Mesendoderm (in vitro differentiated cells): Measurements from ENCODE around the gene U2SURP.
"Not testable (repeated sequence)": the region's sequence is repeated elsewhere in the genome, so short reads cannot be mapped to it uniquely, and the experiment has no call there.

ENCODE experiments used
- DNase-seq: peaks from one replicate; pipeline ENCODE4 v3.0.0; 2013
- H2AK5ac ChIP-seq: 2 replicates; pipeline ENCODE4 v1.6.1; 2013; ENCODE audit warnings: low read length, inconsistent platforms
- H2BK120ac ChIP-seq: 2 replicates; pipeline ENCODE4 v1.6.1; 2013; ENCODE audit warnings: low read depth, mild to moderate bottlenecking, low read length, moderate library complexity, mixed read lengths
- H2BK15ac ChIP-seq: replicated peaks from 2 replicates; pipeline ENCODE4 v1.6.1; 2013; ENCODE audit warnings: low read depth, mild to moderate bottlenecking, moderate library complexity
- H2BK5ac ChIP-seq: 2 replicates; pipeline ENCODE4 v1.6.1; 2013; ENCODE audit warnings: low read length, inconsistent platforms
- H3K18ac ChIP-seq: 2 replicates; pipeline ENCODE4 v1.6.1; 2013; ENCODE audit warnings: mild to moderate bottlenecking, low read length, mixed read lengths
- H3K23ac ChIP-seq: one replicate; pipeline ENCODE4 v1.6.1; 2013; ENCODE audit warnings: low read length
- H3K27ac ChIP-seq: 2 replicates; pipeline ENCODE4 v1.5.1; 2013; ENCODE audit warnings: low read depth, mild to moderate bottlenecking, inconsistent platforms, low read length, moderate library complexity
- H3K27me3 ChIP-seq: 2 replicates; pipeline ENCODE4 v1.6.1; 2013; ENCODE audit warnings: low read length, control low read depth, mild to moderate bottlenecking, inconsistent platforms; ENCODE audit not compliant: insufficient read depth, poor library complexity
- H3K36me3 ChIP-seq: 2 replicates; pipeline ENCODE4 v1.6.1; 2013; ENCODE audit warnings: low read length, inconsistent platforms; ENCODE audit not compliant: control insufficient read depth, insufficient read depth
- H3K4ac ChIP-seq: one replicate; pipeline ENCODE4 v1.6.1; 2013; ENCODE audit warnings: low read depth, mild to moderate bottlenecking, low read length, moderate library complexity
- H3K4me1 ChIP-seq: 2 replicates; pipeline ENCODE4 v1.6.1; 2013; ENCODE audit warnings: low read depth, low read length, inconsistent platforms; ENCODE audit not compliant: control insufficient read depth
- H3K4me2 ChIP-seq: 2 replicates; pipeline ENCODE4 v1.6.1; 2013; ENCODE audit warnings: low read length
- H3K4me3 ChIP-seq: 2 replicates; pipeline ENCODE4 v1.5.1; 2013; ENCODE audit warnings: mild to moderate bottlenecking, low read length
- H3K56ac ChIP-seq: one replicate; pipeline ENCODE4 v1.6.1; 2013; ENCODE audit warnings: low read length
- H3K79me1 ChIP-seq: 2 replicates; pipeline ENCODE4 v1.6.1; 2013; ENCODE audit warnings: low read length, inconsistent platforms
- H3K79me2 ChIP-seq: 2 replicates; pipeline ENCODE4 v1.6.1; 2013; ENCODE audit warnings: mild to moderate bottlenecking, low read length; ENCODE audit not compliant: control insufficient read depth, insufficient read depth
- H3K9ac ChIP-seq: 2 replicates; pipeline ENCODE4 v1.6.1; 2013; ENCODE audit warnings: low read length, inconsistent platforms
- H4K5ac ChIP-seq: one replicate; pipeline ENCODE4 v1.6.1; 2013; ENCODE audit warnings: low read length
- H4K8ac ChIP-seq: one replicate; pipeline ENCODE4 v1.6.1; 2013; ENCODE audit warnings: low read depth, mild to moderate bottlenecking, control low read depth, low read length, moderate library complexity
- WGBS: extraction: QIAGEN DNeasy Blood & Tissue Kit; methylation state at CpG from one replicate; pipeline ENCODE4 v1.1.7; 2013; ENCODE audit warnings: low lambda C conversion rate, missing lambda C conversion rate; ENCODE audit not compliant: insufficient coverage; ENCODE audit errors: extremely low coverage; 5-methylcytosine and 5-hydroxymethylcytosine counted together

U2SURP gene

GRCh38 chr3:143067201-143067600, 65.8 kb downstream of the U2SURP start:
- Histone ChIP-seq H2BK5ac (no peak overlapping the region), H3K4me3 (no peak overlapping the region), H2AK5ac (no peak overlapping the region), H3K18ac (no peak overlapping the region), H3K4ac (no peak overlapping the region), H3K4me1 (no peaks in the 10 kb centered on the region), H3K36me3 (no peaks in the 10 kb centered on the region), H2BK15ac (no peak overlapping the region), H3K4me2 (no peak overlapping the region), H3K56ac (no peak overlapping the region), H4K5ac (no peak overlapping the region), H3K23ac (no peak overlapping the region), H3K79me2 (no peaks in the 10 kb centered on the region), H4K8ac (no peak overlapping the region), H3K9ac (no peak overlapping the region), H2BK120ac (no peak overlapping the region), H3K79me1 (no peaks in the 10 kb centered on the region), H3K27ac (no peak overlapping the region), H3K27me3 (no peaks in the 10 kb centered on the region)
- no peak for DNase-seq
- no CpG with 5 or more reads among the region's 3 CpGs for WGBS

- no peak overlapping the region for H3K18ac ChIP-seq
- H3K36me3 ChIP-seq = no peaks in the 10 kb centered on the region
- H3K4me1 ChIP-seq = no peaks in the 10 kb centered on the region
- H2BK15ac ChIP-seq = no peak overlapping the region
- no peak overlapping the region for H3K9ac ChIP-seq
- H3K4me3 ChIP-seq = no peak overlapping the region
- H2BK120ac ChIP-seq = no peak overlapping the region
- H3K79me1 ChIP-seq = no peaks in the 10 kb centered on the region
- no peak overlapping the region for H3K23ac ChIP-seq
- H3K4ac ChIP-seq = no peak overlapping the region
- no peak for DNase-seq
- H3K79me2 ChIP-seq = no peaks in the 10 kb centered on the region
- no peak overlapping the region for H3K56ac ChIP-seq
- H2AK5ac ChIP-seq = no peak overlapping the region
- no peak overlapping the region for H4K8ac ChIP-seq
- H3K27ac ChIP-seq = no peak overlapping the region
- no peak overlapping the region for H2BK5ac ChIP-seq
- WGBS = no CpG with 5 or more reads among the region's 5 CpGs
- H4K5ac ChIP-seq = no peak overlapping the region
- H3K27me3 ChIP-seq = no peaks in the 10 kb centered on the region
- no peak overlapping the region for H3K4me2 ChIP-seq
Observed at GRCh38 chr3:143068059-143068458, 66.7 kb downstream of the U2SURP start.

- no peaks in the 10 kb centered on the region for H3K4me1 ChIP-seq
- no peak overlapping the region for H3K23ac ChIP-seq
- H2BK15ac ChIP-seq = no peak overlapping the region
- H3K27ac ChIP-seq = peak overlapping the region; percentile 51
- H3K79me1 ChIP-seq = no peaks in the 10 kb centered on the region
- DNase-seq = peak; percentile 73
- no peak overlapping the region for H4K5ac ChIP-seq
- no peaks in the 10 kb centered on the region for H3K27me3 ChIP-seq
- peak overlapping the region; percentile 43 for H3K18ac ChIP-seq
- no peak overlapping the region for H3K9ac ChIP-seq
- H3K56ac ChIP-seq = no peak overlapping the region
- peak overlapping the region; percentile 35 for H2BK120ac ChIP-seq
- no CpG with 5 or more reads among the region's 3 CpGs for WGBS
- no peak overlapping the region for H3K4me2 ChIP-seq
- H3K79me2 ChIP-seq = no peaks in the 10 kb centered on the region
- no peak overlapping the region for H4K8ac ChIP-seq
- no peak overlapping the region for H2BK5ac ChIP-seq
- no peaks in the 10 kb centered on the region for H3K36me3 ChIP-seq
- no peak overlapping the region for H2AK5ac ChIP-seq
- H3K4ac ChIP-seq = no peak overlapping the region
- H3K4me3 ChIP-seq = no peak overlapping the region
Observed at GRCh38 chr3:143070977-143071551, 69.7 kb downstream of the U2SURP start.

GRCh38 chr3:143071776-143072175, 70.4 kb downstream of the U2SURP start:
- Histone ChIP-seq H4K8ac (no peak overlapping the region), H4K5ac (no peak overlapping the region), H3K4ac (peak overlapping the region; percentile 78), H2BK5ac (no peak overlapping the region), H3K9ac (no peak overlapping the region), H2BK120ac (peak overlapping the region; percentile 35), H2AK5ac (no peak overlapping the region), H3K79me2 (no peaks in the 10 kb centered on the region), H3K23ac (no peak overlapping the region), H3K4me3 (no peak overlapping the region), H2BK15ac (no peak overlapping the region), H3K79me1 (no peaks in the 10 kb centered on the region), H3K27ac (peak overlapping the region; percentile 75), H3K27me3 (no peaks in the 10 kb centered on the region), H3K4me2 (no peak overlapping the region), H3K18ac (peak overlapping the region; percentile 43), H3K36me3 (no peaks in the 10 kb centered on the region), H3K56ac (no peak overlapping the region), H3K4me1 (no peaks in the 10 kb centered on the region)
- no peak for DNase-seq
- WGBS = no CpG with 5 or more reads among the region's 6 CpGs

- H2BK5ac ChIP-seq, H3K56ac ChIP-seq, H3K36me3 ChIP-seq, H3K9ac ChIP-seq, H3K4me2 ChIP-seq, H4K8ac ChIP-seq, H4K5ac ChIP-seq, H2BK15ac ChIP-seq, H3K79me1 ChIP-seq, H3K27me3 ChIP-seq, H3K4me3 ChIP-seq, H3K79me2 ChIP-seq, H2AK5ac ChIP-seq, H3K4me1 ChIP-seq, H3K23ac ChIP-seq: not testable (repeated sequence)
- Histone ChIP-seq H3K4ac (peak overlapping the region; percentile 76), H2BK120ac (peak overlapping the region; percentile 96), H3K27ac (peak overlapping the region; percentile 83), H3K18ac (peak overlapping the region; percentile 95)
- DNase-seq = peak; percentile 90
- WGBS = no CpG with 5 or more reads among the region's 12 CpGs
Observed at GRCh38 chr3:143072298-143073020, 71.1 kb downstream of the U2SURP start.
